Panc1 (cell line): ENCODE results near the gene FAM13C.
"Not testable (repeated sequence)": the region's sequence is repeated elsewhere in the genome, so short reads cannot be mapped to it uniquely, and the experiment has no call there.

Experiments
- CTCF ChIP-seq: fragments of 450-650 bp; IDR thresholded peaks from 2 replicates; pipeline ENCODE4 v1.5.1; 2017; ENCODE audit warnings: mild to moderate bottlenecking
- POLR2AphosphoS5 ChIP-seq: IDR thresholded peaks from 2 replicates; pipeline ENCODE4 v1.6.1; 2012; ENCODE audit warnings: mild to moderate bottlenecking, low read depth, low read length, moderate library complexity
- TCF7L2 ChIP-seq: IDR thresholded peaks from 2 replicates; pipeline ENCODE4 v1.6.1; 2011; ENCODE audit warnings: mild to moderate bottlenecking, low read depth, low read length, inconsistent platforms

- not testable (repeated sequence) for TF ChIP-seq CTCF, TCF7L2, POLR2AphosphoS5
Observed at GRCh38 chr10:59399329-59399728, 37.0 kb upstream of the FAM13C start.
